Lower leg skin (tissue), 3 donors: ENCODE data around the gene PLIN3.

Source experiments
- POLR2A ChIP-seq, 2 donors: fragments of 450-650 bp; IDR thresholded peaks; one replicate each; pipeline ENCODE4 v1.6.1; 2016 to 2017; ENCODE audit warnings: antibody characterized with exemption in 2 of 2, mild to moderate bottlenecking in 1 of 2, moderate library complexity in 1 of 2
- TF ChIP-seq, protein P1 (sequence below), 3 donors: fragments of 450-650 bp; IDR thresholded peaks; one replicate each; pipeline ENCODE4 v1.5.1; 2016; ENCODE audit warnings: antibody characterized with exemption in 3 of 3, mild to moderate bottlenecking in 3 of 3, moderate library complexity in 2 of 3

- TF ChIP-seq, protein P1, sequence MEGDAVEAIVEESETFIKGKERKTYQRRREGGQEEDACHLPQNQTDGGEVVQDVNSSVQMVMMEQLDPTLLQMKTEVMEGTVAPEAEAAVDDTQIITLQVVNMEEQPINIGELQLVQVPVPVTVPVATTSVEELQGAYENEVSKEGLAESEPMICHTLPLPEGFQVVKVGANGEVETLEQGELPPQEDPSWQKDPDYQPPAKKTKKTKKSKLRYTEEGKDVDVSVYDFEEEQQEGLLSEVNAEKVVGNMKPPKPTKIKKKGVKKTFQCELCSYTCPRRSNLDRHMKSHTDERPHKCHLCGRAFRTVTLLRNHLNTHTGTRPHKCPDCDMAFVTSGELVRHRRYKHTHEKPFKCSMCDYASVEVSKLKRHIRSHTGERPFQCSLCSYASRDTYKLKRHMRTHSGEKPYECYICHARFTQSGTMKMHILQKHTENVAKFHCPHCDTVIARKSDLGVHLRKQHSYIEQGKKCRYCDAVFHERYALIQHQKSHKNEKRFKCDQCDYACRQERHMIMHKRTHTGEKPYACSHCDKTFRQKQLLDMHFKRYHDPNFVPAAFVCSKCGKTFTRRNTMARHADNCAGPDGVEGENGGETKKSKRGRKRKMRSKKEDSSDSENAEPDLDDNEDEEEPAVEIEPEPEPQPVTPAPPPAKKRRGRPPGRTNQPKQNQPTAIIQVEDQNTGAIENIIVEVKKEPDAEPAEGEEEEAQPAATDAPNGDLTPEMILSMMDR (IDR thresholded peaks at IDR 0.05): no peak
- TF ChIP-seq POLR2A (IDR thresholded peaks at IDR 0.05): no peak
Observed at GRCh38 chr19:4806384-4806783, 61.1 kb downstream of the PLIN3 start.
